ENCODE results near the gene TMCC1. TPM values are rescaled to one million over a fixed set of nuclear protein-coding genes. Genes with fewer than 3 reads are reported as not detected.

The TMCC1 gene
- total RNA-seq, 1 donor from 2014 or later, result 25.9 TPM

GRCh38 chr3:129653019-129653418 is 240.5 kb downstream of the TMCC1 start:
- ChIA-PET POLR2A (interaction anchor here (0.6 kb wide), 1 partner anchor 8 kb away, joined by 4 read pairs; no protein-coding TSS in a partner anchor), CTCF (interaction anchor here (1.5 kb wide), 1 partner anchor 163 kb away, joined by 3 read pairs; no protein-coding TSS in a partner anchor)
- intact Hi-C loops (cut with micrococcal nuclease), result no loop called here
- Mint-ChIP-seq H3K4me3 (no peak overlapping the region), H3K27ac (no peak overlapping the region), H3K4me1 (peaks cover 2% of the 10 kb centered on the region), H3K9me3 (no peaks in the 10 kb centered on the region), H3K27me3 (no peaks in the 10 kb centered on the region), H3K36me3 (ENCODE audit: low read depth) (peaks cover 25% of the 10 kb centered on the region)
- TF ChIP-seq CTCF (IDR thresholded peaks at IDR 0.05), result no peak
- no peak for ATAC-seq (ENCODE audit: low read depth)
- no peak for DNase-seq

- CTCF ChIA-PET, result interaction anchor here (1.0 kb wide), 1 partner anchor 174 kb away, joined by 4 read pairs; no protein-coding TSS in a partner anchor
Observed at GRCh38 chr3:129651435-129652202, 241.9 kb downstream of the TMCC1 start.

GRCh38 chr3:129650256-129650872 is 243.1 kb downstream of the TMCC1 start:
- ATAC-seq (ENCODE audit: low read depth), result peak; percentile 47
- H3K27ac Mint-ChIP-seq, result no peak overlapping the region
- peaks cover 25% of the 10 kb centered on the region for H3K36me3 Mint-ChIP-seq (ENCODE audit: low read depth)

More at GRCh38 chr3:129651435-129652202, 241.9 kb downstream of the TMCC1 start:
- no peaks in the 10 kb centered on the region for H3K27me3 Mint-ChIP-seq
- H3K27ac Mint-ChIP-seq, result no peak overlapping the region
- POLR2A ChIA-PET, result no interaction called here
- H3K4me3 Mint-ChIP-seq, result no peak overlapping the region
- DNase-seq (no peak), ATAC-seq (ENCODE audit: low read depth) (no peak)
- peaks cover 25% of the 10 kb centered on the region for H3K36me3 Mint-ChIP-seq (ENCODE audit: low read depth)
- H3K4me1 Mint-ChIP-seq, result peaks cover 2% of the 10 kb centered on the region
- TF ChIP-seq CTCF (IDR thresholded peaks at IDR 0.05), result no peak
- intact Hi-C loops (cut with micrococcal nuclease), result no loop called here
- no peaks in the 10 kb centered on the region for H3K9me3 Mint-ChIP-seq

GRCh38 chr3:129648391-129648790 is 245.1 kb downstream of the TMCC1 start:
- ATAC-seq (ENCODE audit: low read depth), result no peak

More at GRCh38 chr3:129650256-129650872, 243.1 kb downstream of the TMCC1 start:
- ChIA-PET CTCF (interaction anchor here (0.6 to 2.1 kb wide), 7 partner anchors 14 to 317 kb away, joined by 3 to 16 read pairs (median 8); no protein-coding TSS in a partner anchor), POLR2A (no interaction called here)
- no peak overlapping the region for H3K4me3 Mint-ChIP-seq
- no peaks in the 10 kb centered on the region for H3K27me3 Mint-ChIP-seq
- TF ChIP-seq CTCF (IDR thresholded peaks at IDR 0.05), result no peak
- DNase-seq, result no peak
- intact Hi-C loops (cut with micrococcal nuclease), result loop anchor here (1.0 kb wide), 5 partner anchors 160 to 456 kb away; no protein-coding TSS in a partner anchor
- peaks cover 2% of the 10 kb centered on the region for H3K4me1 Mint-ChIP-seq
- no peaks in the 10 kb centered on the region for H3K9me3 Mint-ChIP-seq

More at GRCh38 chr3:129648391-129648790, 245.1 kb downstream of the TMCC1 start:
- no peak for TF ChIP-seq CTCF (IDR thresholded peaks at IDR 0.05)
- intact Hi-C loops (cut with micrococcal nuclease), result no loop called here
- no peak overlapping the region for H3K4me3 Mint-ChIP-seq
- CTCF ChIA-PET, result interaction anchor here (1.8 to 2.1 kb wide), 3 partner anchors 16 to 176 kb away, joined by 5 to 16 read pairs (median 9); no protein-coding TSS in a partner anchor
- H3K9me3 Mint-ChIP-seq, result no peaks in the 10 kb centered on the region
- peaks cover 2% of the 10 kb centered on the region for H3K4me1 Mint-ChIP-seq
- POLR2A ChIA-PET, result no interaction called here
- no peaks in the 10 kb centered on the region for H3K27me3 Mint-ChIP-seq
- DNase-seq, result no peak
- H3K36me3 Mint-ChIP-seq (ENCODE audit: low read depth), result peaks cover 14% of the 10 kb centered on the region
- H3K27ac Mint-ChIP-seq, result no peak overlapping the region

Data from activated B cell treated with CpG ODN at 0.5 μM for 24 hours (primary cell).